Endothelial cell of umbilical vein (primary cell): ENCODE data around the gene SMIM7. TPM values are rescaled to one million over a fixed set of nuclear protein-coding genes. Genes with fewer than 3 reads are reported as not detected.
A peak's percentile ranks its signal among the peaks of the same experiment; 100 is the strongest.

Experiments
- BruUV-seq: library from RNA; stranded (reverse); fragments of 400-500 nt; replicated peaks from 2 replicates; lab custom pipeline; 2021; lab: Mats Ljungman, UMichigan
- CTCF ChIA-PET: fragments of 300-600, 350-600 bp; sonication (Branson Sonifier 250); formaldehyde crosslinking; loops from one replicate; lab custom pipeline; 2021; ENCODE audit warnings: antibody characterized with exemption, inconsistent platforms; lab: Charles Lee
- POLR2A ChIA-PET: fragments of 300-600, 350-600 bp; sonication (Branson Sonifier 250); formaldehyde crosslinking; loops from one replicate; lab custom pipeline; 2021; ENCODE audit warnings: antibody characterized with exemption, inconsistent platforms; lab: Charles Lee
- DNase-seq: peaks from one replicate; pipeline ENCODE4 v3.0.0-alpha.2; 2011; ENCODE audit warnings: low read depth, low spot score
- FAIRE-seq: peaks from 2 replicates; lab custom pipeline; 2011; peaks lifted over from hg19 to GRCh38; lab: Jason Lieb, UNC
- H2AFZ ChIP-seq: 2 replicates; pipeline ENCODE4 v1.6.0; 2012; ENCODE audit warnings: low read depth, low read length, control low read depth, inconsistent platforms
- H3K27ac ChIP-seq: 2 replicates; pipeline ENCODE4 v1.5.1; 2011; ENCODE audit warnings: low read depth, mild to moderate bottlenecking, control low read depth, low read length, moderate library complexity; ENCODE audit not compliant: insufficient read depth
- H3K27me3 ChIP-seq, 2 experiments: 2 replicates each; pipeline versions ENCODE4 v1.6.0 to v1.6.1; 2011; ENCODE audit warnings: low read length in 2 of 2, mixed read lengths in 1 of 2; ENCODE audit not compliant: control insufficient read depth in 2 of 2, insufficient read depth in 2 of 2
- H3K36me3 ChIP-seq, 2 experiments: 2 replicates in 1 of 2; 3 replicates in 1 of 2; pipeline ENCODE4 v1.5.1; 2011; ENCODE audit warnings: low read length in 2 of 2, mild to moderate bottlenecking in 1 of 2, moderate library complexity in 1 of 2; ENCODE audit not compliant: control insufficient read depth in 2 of 2, insufficient read depth in 2 of 2; ENCODE audit errors: extremely low read depth in 1 of 2
- H3K4me1 ChIP-seq: 3 replicates; pipeline ENCODE4 v1.5.1; 2011; ENCODE audit warnings: mild to moderate bottlenecking, low read length; ENCODE audit not compliant: control insufficient read depth, insufficient read depth; ENCODE audit errors: extremely low read depth
- H3K4me2 ChIP-seq: 2 replicates; pipeline ENCODE4 v1.6.1; 2011; ENCODE audit warnings: low read length, control low read depth, mixed read lengths; ENCODE audit not compliant: insufficient read depth
- H3K4me3 ChIP-seq, 3 experiments: fragments of 200-600 bp in 1 of 3; sonication (generic), shearing (Covaris generic) in 1 of 3; replicated peaks in 1 of 3; 2 replicates each; pipeline ENCODE4 v1.5.1; 2011 to 2016; ENCODE audit warnings: control low read depth in 3 of 3, low read length in 3 of 3, mild to moderate bottlenecking in 2 of 3, inconsistent platforms in 1 of 3, low read depth in 1 of 3, moderate library complexity in 1 of 3; ENCODE audit not compliant: insufficient read depth in 1 of 3
- H3K79me2 ChIP-seq: 2 replicates; pipeline ENCODE4 v1.6.0; 2012; ENCODE audit warnings: low read length, inconsistent platforms; ENCODE audit not compliant: control insufficient read depth, insufficient read depth
- H3K9ac ChIP-seq: replicated peaks from 2 replicates; pipeline ENCODE3; 2011; ENCODE audit warnings: low read length, control low read depth; ENCODE audit not compliant: insufficient read depth; ENCODE audit errors: extremely low read depth
- H3K9me1 ChIP-seq: replicated peaks from 3 replicates; pipeline ENCODE4 v1.6.0; 2011; ENCODE audit warnings: mild to moderate bottlenecking, low read length; ENCODE audit not compliant: control insufficient read depth, insufficient read depth; ENCODE audit errors: extremely low read depth
- H3K9me3 ChIP-seq: replicated peaks from 2 replicates; pipeline ENCODE4 v1.5.1; 2012; ENCODE audit warnings: low read length, inconsistent platforms; ENCODE audit not compliant: control insufficient read depth, insufficient read depth
- H4K20me1 ChIP-seq: replicated peaks from 2 replicates; pipeline ENCODE3; 2011; ENCODE audit warnings: mild to moderate bottlenecking, low read length; ENCODE audit not compliant: control insufficient read depth, insufficient read depth; ENCODE audit errors: extremely low read depth
- EZH2 ChIP-seq: IDR thresholded peaks from 2 replicates; pipeline ENCODE4 v1.6.1; 2012; ENCODE audit warnings: borderline replicate concordance, low read depth, mild to moderate bottlenecking, moderate library complexity, low read length, inconsistent platforms; ENCODE audit not compliant: severe bottlenecking
- FOS ChIP-seq: IDR thresholded peaks from 2 replicates; pipeline ENCODE4 v1.6.1; 2011; ENCODE audit warnings: mild to moderate bottlenecking, low read length, moderate library complexity, borderline replicate concordance; ENCODE audit not compliant: insufficient read depth
- dilution Hi-C: fragments of 300-500 bp; cut with MboI; formaldehyde crosslinking; loops from one replicate; pipeline ENCODE4 v1.15.0; 2019; ENCODE audit warnings: low sequenced_read_pairs; ENCODE audit not compliant: extremely low pct_ligation_motif_present
- intact Hi-C: fragments of 100-400 bp; cut with micrococcal nuclease; formaldehyde crosslinking; loops from one replicate; pipeline ENCODE4 v1.10.0; 2022
- polyA plus RNA-seq, 4 experiments: library from polyadenylated mRNA; depleted of rRNA in 3 of 4; stranded (reverse) in 3 of 4; unstranded in 1 of 4; fragments of >200 nt; gene quantifications; 2 replicates each; pipeline versions ENCODE4 v1.2.1 to v1.2.3, GENCODE V29; 2011 to 2012; ENCODE audit warnings: missing spikeins in 1 of 4
- total RNA-seq: library from RNA; stranded (reverse); gene quantifications from 2 replicates; pipeline ENCODE4 v1.2.3, GENCODE V29; 2021
- TF ChIP-seq, protein P1 (sequence below), 2 donors: IDR thresholded peaks; 1 replicate in 1 of 2; 2 replicates in 1 of 2; pipeline ENCODE4 v1.5.1; 2011; ENCODE audit warnings: low read length in 2 of 2, mild to moderate bottlenecking in 2 of 2, moderate library complexity in 2 of 2, control low read depth in 1 of 2, inconsistent platforms in 1 of 2, low read depth in 1 of 2; ENCODE audit not compliant: insufficient read depth in 1 of 2; ENCODE audit errors: extremely low read depth in 1 of 2

Gene SMIM7
- total and polyA plus RNA-seq, 2 donors (not counting 3 experiments of a cell fraction or from before 2014, with no cell fraction given): 51.1 to 62.0 TPM

DNA sequence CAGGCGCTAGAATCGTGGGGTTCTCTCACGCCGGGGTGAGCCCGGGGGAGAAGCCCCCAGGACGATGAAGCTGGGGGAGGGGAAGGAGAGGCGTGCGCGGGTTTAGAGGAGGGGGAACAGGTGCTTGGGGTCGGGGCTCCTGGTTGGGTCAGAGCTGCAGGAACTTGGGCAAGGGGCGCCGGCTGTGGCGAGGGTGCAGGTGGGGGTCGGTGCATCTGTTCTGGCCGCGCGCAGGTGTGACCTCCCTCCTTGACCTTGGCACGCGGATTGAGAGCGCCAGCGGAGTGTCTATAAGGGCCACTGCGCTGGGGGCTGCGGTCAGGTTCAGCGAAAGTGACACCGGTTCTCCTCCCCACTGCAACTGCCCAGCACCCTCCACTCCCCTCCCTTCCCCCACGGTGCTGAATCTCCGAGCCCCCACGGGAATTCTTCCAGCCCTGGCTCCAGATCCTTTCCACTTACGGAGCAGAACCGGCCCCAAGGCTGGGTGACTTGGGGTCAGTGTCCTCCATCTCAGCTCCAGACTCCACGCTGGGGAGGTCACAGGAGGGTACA lies 1.6 kb upstream of the SMIM7 start:
- Histone ChIP-seq H3K4me1 (peaks cover 16% of the 10 kb centered on the region), H3K4me2 (peak overlapping the region; percentile 87), H2AFZ (peak overlapping the region; percentile 83), H3K36me3 (peaks cover 0 to 4% of the 10 kb centered on the region in 2 experiments), H3K27ac (no peak overlapping the region), H4K20me1 (peaks cover 2% of the 10 kb centered on the region), H3K27me3 (no peaks in the 10 kb centered on the region), H3K9me1 (no peaks in the 10 kb centered on the region), H3K9ac (peak overlapping the region; percentile 13), H3K9me3 (no peaks in the 10 kb centered on the region), H3K79me2 (peaks cover 27% of the 10 kb centered on the region), H3K4me3 (peak overlapping the region; percentile 26 to 41 (median 36))
- BruUV-seq: no TSS peak
- no peak for TF ChIP-seq EZH2
- no peak for TF ChIP-seq FOS
- TF ChIP-seq, protein P1, sequence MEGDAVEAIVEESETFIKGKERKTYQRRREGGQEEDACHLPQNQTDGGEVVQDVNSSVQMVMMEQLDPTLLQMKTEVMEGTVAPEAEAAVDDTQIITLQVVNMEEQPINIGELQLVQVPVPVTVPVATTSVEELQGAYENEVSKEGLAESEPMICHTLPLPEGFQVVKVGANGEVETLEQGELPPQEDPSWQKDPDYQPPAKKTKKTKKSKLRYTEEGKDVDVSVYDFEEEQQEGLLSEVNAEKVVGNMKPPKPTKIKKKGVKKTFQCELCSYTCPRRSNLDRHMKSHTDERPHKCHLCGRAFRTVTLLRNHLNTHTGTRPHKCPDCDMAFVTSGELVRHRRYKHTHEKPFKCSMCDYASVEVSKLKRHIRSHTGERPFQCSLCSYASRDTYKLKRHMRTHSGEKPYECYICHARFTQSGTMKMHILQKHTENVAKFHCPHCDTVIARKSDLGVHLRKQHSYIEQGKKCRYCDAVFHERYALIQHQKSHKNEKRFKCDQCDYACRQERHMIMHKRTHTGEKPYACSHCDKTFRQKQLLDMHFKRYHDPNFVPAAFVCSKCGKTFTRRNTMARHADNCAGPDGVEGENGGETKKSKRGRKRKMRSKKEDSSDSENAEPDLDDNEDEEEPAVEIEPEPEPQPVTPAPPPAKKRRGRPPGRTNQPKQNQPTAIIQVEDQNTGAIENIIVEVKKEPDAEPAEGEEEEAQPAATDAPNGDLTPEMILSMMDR (IDR thresholded peaks at IDR 0.05; ENCODE audit: extremely low read depth in 1 of 2, insufficient read depth in 1 of 2, low read depth in 1 of 2, low read length in 2 of 2): no peak
- DNase-seq (no peak), FAIRE-seq (no peak)
- intact Hi-C loops: no loop called here
- dilution Hi-C loops: no loop called here
- CTCF ChIA-PET: interaction anchor here (0.7 to 2.6 kb wide), 4 partner anchors 13 to 772 kb away, joined by 3 to 8 read pairs (median 4); no protein-coding TSS in a partner anchor
- POLR2A ChIA-PET: interaction anchor here (0.7 kb wide), 1 partner anchor 15 kb away, joined by 8 read pairs; no protein-coding TSS in a partner anchor
